AG09319 (cell line): ENCODE measurements around the gene SPTBN4.
"Not testable (repeated sequence)": the region's sequence is repeated elsewhere in the genome, so short reads cannot be mapped to it uniquely, and the experiment has no call there.

ENCODE experiments used
- DNase-seq: peaks from one replicate; pipeline ENCODE4 v3.0.0-alpha.2; 2010; ENCODE audit warnings: low read depth; ENCODE audit errors: extremely low read depth
- CTCF ChIP-seq: IDR thresholded peaks from 2 replicates; pipeline ENCODE4 v1.5.1; 2011; ENCODE audit warnings: low read depth, mild to moderate bottlenecking, inconsistent platforms, low read length, moderate library complexity

SPTBN4 gene

DNA sequence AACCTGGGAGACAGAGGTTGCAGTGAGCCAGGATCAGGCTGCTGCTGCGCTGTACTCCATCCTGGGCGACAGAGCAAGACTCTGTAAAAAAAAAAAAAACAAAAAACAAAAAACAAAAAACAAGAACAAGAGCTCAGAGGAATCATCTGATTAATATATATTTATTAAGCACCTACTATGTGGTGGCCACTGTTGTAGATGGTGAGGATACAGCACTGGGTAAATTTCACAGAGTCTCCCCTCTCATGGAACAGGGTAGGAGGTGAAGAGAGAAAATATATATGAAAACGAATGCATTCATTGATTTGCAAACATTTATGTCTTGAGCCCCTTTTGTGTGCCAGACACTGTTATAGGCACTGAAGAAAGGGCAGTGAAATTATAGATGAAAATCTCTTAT, 35.1 kb upstream of the SPTBN4 start:
- no peak for DNase-seq
- no peak for TF ChIP-seq CTCF

- not testable (repeated sequence) for DNase-seq
Measured at GRCh38 chr19:40432760-40433159, 34.0 kb upstream of the SPTBN4 start.

- DNase-seq = peak; percentile 85
- no peak for TF ChIP-seq CTCF
Measured at GRCh38 chr19:40433391-40434216, 33.2 kb upstream of the SPTBN4 start.

GRCh38 chr19:40438284-40438683, 28.5 kb upstream of the SPTBN4 start:
- DNase-seq = no peak
- no peak for TF ChIP-seq CTCF

DNA sequence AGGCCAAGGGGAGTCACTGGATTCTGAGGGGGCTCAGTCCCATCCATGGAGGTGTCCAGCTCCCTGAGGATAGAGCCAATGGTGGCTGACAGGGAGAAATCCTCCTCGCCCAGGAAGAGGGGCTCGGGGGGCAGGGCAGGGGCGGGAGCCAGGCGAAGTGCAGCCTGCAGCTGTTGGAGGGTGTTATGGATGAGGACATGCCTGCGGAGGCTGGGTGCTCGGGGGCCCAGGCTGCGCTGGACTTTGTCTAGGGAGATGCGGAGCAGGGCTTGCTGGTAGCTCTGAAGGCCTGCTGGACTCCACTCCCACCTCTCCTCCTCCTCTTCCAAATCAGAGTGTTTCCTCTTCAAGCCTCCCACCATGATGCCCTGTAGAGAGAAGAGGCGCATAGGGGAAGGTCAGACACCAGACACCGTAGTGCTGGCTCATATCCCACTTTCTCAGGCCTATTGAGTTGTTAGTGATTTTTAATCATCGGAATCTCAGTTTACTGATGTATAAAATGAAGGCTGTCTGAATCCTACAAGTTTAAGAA, 25.0 kb upstream of the SPTBN4 start:
- no peak for TF ChIP-seq CTCF
- no peak for DNase-seq

- no peak for DNase-seq
- no peak for TF ChIP-seq CTCF
Measured at GRCh38 chr19:40442328-40443130, 24.3 kb upstream of the SPTBN4 start.

DNA sequence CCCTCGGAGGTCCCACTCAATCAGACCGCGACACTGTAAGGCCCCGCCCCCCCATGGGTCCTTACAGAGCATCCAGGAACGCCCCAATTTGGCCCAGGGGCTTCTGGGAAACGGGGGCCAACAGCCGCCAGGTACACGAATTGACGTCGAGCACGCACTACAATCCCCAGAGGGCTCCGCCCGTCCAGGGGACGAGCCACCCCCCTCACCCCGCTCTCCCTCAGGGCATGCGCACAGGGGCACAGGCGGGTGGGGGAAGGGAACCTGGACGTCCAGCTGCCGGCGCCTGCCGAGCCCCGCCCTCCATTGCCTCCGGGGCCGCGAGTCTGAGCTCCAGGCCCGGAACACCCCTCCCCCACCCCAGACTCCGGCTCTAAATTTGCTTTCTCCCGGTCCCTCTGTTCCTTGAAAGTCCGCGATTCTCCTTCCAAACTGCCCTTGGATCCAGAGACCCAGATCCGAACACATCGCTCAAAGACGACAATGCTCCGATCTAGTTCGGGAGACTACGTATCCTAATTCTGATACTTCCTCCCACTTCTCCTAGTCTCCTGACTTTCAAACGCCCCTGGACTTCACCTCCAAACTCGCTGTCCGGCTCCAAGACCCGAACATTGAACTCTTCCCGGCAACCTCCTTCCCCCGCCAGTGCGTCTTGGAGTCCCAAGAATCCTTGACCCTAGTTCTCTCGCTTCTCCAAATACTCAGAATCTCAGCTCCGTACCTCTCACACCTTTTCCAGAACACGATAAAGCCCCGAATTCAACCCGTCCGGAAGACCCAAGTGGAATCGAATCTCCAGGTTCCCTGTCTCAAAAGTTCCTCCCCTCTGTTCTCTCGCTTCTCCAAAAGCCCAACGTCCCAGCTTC, 23.4 kb upstream of the SPTBN4 start:
- TF ChIP-seq CTCF = no peak
- DNase-seq = peak; percentile 99
